CD4-positive, alpha-beta T cell treated with Interleukin-15 for 1 hour (primary cell): Measurements from ENCODE around the gene ACSS2.
"Not testable (repeated sequence)": the region's sequence is repeated elsewhere in the genome, so short reads cannot be mapped to it uniquely, and the experiment has no call there.

Experiments
- DNase-seq: peaks from one replicate; pipeline ENCODE4 v3.0.0-alpha.2; 2020

ACSS2 gene

GRCh38 chr20:34875642-34876405 lies 588 bp upstream of the ACSS2 start:
- DNase-seq = peak; percentile 96

- no peak for DNase-seq
Observed at GRCh38 chr20:34880215-34880850, 3.9 kb downstream of the ACSS2 start.

- DNase-seq = not testable (repeated sequence)
Observed at GRCh38 chr20:34880971-34881370, 4.6 kb downstream of the ACSS2 start.

- no peak for DNase-seq
Observed at GRCh38 chr20:34881689-34882088, 5.3 kb downstream of the ACSS2 start.

GRCh38 chr20:34883087-34883688 lies 6.8 kb downstream of the ACSS2 start:
- no peak for DNase-seq

GRCh38 chr20:34883809-34884208 lies 7.4 kb downstream of the ACSS2 start:
- DNase-seq = no peak

GRCh38 chr20:34884260-34884659 lies 7.8 kb downstream of the ACSS2 start:
- no peak for DNase-seq

- no peak for DNase-seq
Observed at GRCh38 chr20:34886122-34886521, 9.7 kb downstream of the ACSS2 start.

GRCh38 chr20:34887023-34887422 lies 10.6 kb downstream of the ACSS2 start:
- no peak for DNase-seq

- no peak for DNase-seq
Observed at GRCh38 chr20:34888468-34888867, 12.1 kb downstream of the ACSS2 start.

- DNase-seq = peak; percentile 28
Observed at GRCh38 chr20:34891166-34892062, 15.0 kb downstream of the ACSS2 start.

- no peak for DNase-seq
Observed at GRCh38 chr20:34892671-34893070, 16.3 kb downstream of the ACSS2 start.

GRCh38 chr20:34894723-34895122 lies 18.3 kb downstream of the ACSS2 start:
- DNase-seq = no peak

GRCh38 chr20:34895465-34895864 lies 19.1 kb downstream of the ACSS2 start:
- no peak for DNase-seq

- no peak for DNase-seq
Observed at GRCh38 chr20:34896086-34896621, 19.7 kb downstream of the ACSS2 start.

GRCh38 chr20:34898129-34898528 lies 21.7 kb downstream of the ACSS2 start:
- not testable (repeated sequence) for DNase-seq

- DNase-seq = not testable (repeated sequence)
Observed at GRCh38 chr20:34898731-34899130, 22.3 kb downstream of the ACSS2 start.

GRCh38 chr20:34904202-34904621 lies 27.8 kb downstream of the ACSS2 start:
- no peak for DNase-seq

GRCh38 chr20:34907616-34908469 lies 31.4 kb downstream of the ACSS2 start:
- DNase-seq = no peak

GRCh38 chr20:34915131-34915530 lies 38.7 kb downstream of the ACSS2 start:
- no peak for DNase-seq

- DNase-seq = no peak
Observed at GRCh38 chr20:34915749-34916455, 39.5 kb downstream of the ACSS2 start.
